ENCODE data around the gene B3GNT2. TPM values are rescaled to one million over a fixed set of nuclear protein-coding genes. Genes with fewer than 3 reads are reported as not detected.

The B3GNT2 gene
- total and polyA plus RNA-seq, 2 of the 4 experiments (the other 2 are of a cell fraction), result 5.0 to 11.1 TPM

DNA sequence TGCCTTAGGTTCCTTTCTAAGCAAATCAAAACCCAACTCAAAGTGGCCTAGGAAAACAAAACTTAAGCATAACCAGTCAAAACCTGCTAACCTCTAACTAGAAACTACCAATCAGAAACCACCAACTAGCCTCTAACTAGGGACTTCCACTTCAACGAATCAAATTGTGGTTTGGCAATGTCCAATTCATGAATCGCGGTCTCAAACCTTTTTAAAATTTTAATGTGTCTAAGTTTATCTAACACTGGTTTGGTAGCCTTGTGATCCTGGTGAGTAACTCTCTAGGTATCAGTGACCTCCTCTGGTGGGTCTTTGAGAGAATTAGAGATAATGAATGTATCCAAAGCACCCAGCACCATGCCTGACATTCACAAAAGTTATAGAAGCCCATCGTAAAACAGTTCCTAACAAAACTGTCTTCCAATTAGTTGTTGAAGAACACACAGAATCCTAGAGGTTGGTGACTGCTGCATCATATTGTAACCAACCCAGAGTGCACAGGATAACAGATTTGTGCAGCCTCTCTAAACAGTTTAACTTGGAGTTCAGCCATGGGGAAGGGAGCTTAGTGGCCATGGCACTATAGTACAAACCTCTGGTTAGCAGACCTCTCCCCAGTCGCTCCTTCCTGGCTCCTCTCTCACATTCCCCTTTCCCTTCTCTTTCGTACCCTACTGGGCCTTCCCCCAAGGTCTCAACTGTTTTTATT, 45.2 kb upstream of the B3GNT2 start:
- no peak overlapping the region for H2BK20ac ChIP-seq (ENCODE audit: low read depth, low read length)
- H3K4me1 ChIP-seq (ENCODE audit: control insufficient read depth, insufficient read depth, low read length), result no peaks in the 10 kb centered on the region
- H3K27ac ChIP-seq (ENCODE audit: insufficient read depth, low read length), result no peak overlapping the region
- intact Hi-C loops (cut with micrococcal nuclease) (loop anchor here (2.0 kb wide), 1 partner anchor 260 kb away; no protein-coding TSS in a partner anchor), in situ Hi-C loops (cut with MboI; ENCODE audit: low sequenced_read_pairs) (no loop called here), dilution Hi-C loops (cut with HindIII; ENCODE audit: low sequenced_read_pairs, unreplicated experiment) (no loop called here)
- H3K4me2 ChIP-seq (ENCODE audit: low read depth, low read length), result no peak overlapping the region
- no peaks in the 10 kb centered on the region for H4K20me1 ChIP-seq (ENCODE audit: insufficient read depth, low read length)
- no peak overlapping the region for H2AK9ac ChIP-seq (replicated peaks; ENCODE audit: low read depth, low read length, poor library complexity)
- no peak overlapping the region for H2AK5ac ChIP-seq (ENCODE audit: low read depth, low read length)
- TF ChIP-seq MXI1 (IDR thresholded peaks at IDR 0.05; ENCODE audit: borderline replicate concordance, low read depth, low read length) (no peak), FOS (IDR thresholded peaks at IDR 0.05; ENCODE audit: low read depth, low read length) (no peak), BHLHE40 (IDR thresholded peaks at IDR 0.05; ENCODE audit: low read depth, low read length) (no peak), CEBPB (IDR thresholded peaks at IDR 0.05; ENCODE audit: low read depth, low read length) (no peak), RCOR1 (IDR thresholded peaks at IDR 0.05; ENCODE audit: insufficient replicate concordance, low read length) (no peak), RAD21 (IDR thresholded peaks at IDR 0.05; ENCODE audit: low read length) (no peak), SMC3 (IDR thresholded peaks at IDR 0.05; ENCODE audit: low read depth, low read length) (no peak), RFX5 (IDR thresholded peaks at IDR 0.05; ENCODE audit: low read depth, low read length) (no peak), POLR2A (IDR thresholded peaks at IDR 0.05; ENCODE audit: low read depth, low read length) (no peak), MAZ (IDR thresholded peaks at IDR 0.05; ENCODE audit: borderline replicate concordance, low read depth, low read length) (no peak), MAFK (IDR thresholded peaks at IDR 0.05; ENCODE audit: low read depth, low read length) (no peak), NFE2L2 (IDR thresholded peaks at IDR 0.05; ENCODE audit: low read depth, low read length) (no peak), CHD1 (IDR thresholded peaks at IDR 0.05; ENCODE audit: low read depth, low read length) (no peak)
- TF ChIP-seq, protein P1, sequence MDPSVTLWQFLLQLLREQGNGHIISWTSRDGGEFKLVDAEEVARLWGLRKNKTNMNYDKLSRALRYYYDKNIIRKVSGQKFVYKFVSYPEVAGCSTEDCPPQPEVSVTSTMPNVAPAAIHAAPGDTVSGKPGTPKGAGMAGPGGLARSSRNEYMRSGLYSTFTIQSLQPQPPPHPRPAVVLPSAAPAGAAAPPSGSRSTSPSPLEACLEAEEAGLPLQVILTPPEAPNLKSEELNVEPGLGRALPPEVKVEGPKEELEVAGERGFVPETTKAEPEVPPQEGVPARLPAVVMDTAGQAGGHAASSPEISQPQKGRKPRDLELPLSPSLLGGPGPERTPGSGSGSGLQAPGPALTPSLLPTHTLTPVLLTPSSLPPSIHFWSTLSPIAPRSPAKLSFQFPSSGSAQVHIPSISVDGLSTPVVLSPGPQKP (IDR thresholded peaks at IDR 0.05; ENCODE audit: borderline replicate concordance, low read depth, low read length), result no peak
- TF ChIP-seq, protein P2, sequence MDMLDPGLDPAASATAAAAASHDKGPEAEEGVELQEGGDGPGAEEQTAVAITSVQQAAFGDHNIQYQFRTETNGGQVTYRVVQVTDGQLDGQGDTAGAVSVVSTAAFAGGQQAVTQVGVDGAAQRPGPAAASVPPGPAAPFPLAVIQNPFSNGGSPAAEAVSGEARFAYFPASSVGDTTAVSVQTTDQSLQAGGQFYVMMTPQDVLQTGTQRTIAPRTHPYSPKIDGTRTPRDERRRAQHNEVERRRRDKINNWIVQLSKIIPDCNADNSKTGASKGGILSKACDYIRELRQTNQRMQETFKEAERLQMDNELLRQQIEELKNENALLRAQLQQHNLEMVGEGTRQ (IDR thresholded peaks at IDR 0.05; ENCODE audit: low read depth, low read length), result no peak
- TF ChIP-seq, protein P3, sequence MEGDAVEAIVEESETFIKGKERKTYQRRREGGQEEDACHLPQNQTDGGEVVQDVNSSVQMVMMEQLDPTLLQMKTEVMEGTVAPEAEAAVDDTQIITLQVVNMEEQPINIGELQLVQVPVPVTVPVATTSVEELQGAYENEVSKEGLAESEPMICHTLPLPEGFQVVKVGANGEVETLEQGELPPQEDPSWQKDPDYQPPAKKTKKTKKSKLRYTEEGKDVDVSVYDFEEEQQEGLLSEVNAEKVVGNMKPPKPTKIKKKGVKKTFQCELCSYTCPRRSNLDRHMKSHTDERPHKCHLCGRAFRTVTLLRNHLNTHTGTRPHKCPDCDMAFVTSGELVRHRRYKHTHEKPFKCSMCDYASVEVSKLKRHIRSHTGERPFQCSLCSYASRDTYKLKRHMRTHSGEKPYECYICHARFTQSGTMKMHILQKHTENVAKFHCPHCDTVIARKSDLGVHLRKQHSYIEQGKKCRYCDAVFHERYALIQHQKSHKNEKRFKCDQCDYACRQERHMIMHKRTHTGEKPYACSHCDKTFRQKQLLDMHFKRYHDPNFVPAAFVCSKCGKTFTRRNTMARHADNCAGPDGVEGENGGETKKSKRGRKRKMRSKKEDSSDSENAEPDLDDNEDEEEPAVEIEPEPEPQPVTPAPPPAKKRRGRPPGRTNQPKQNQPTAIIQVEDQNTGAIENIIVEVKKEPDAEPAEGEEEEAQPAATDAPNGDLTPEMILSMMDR (conservative IDR thresholded peaks at IDR 0.05; ENCODE audit: low read depth, low read length), result no peak
- H2BK120ac ChIP-seq (ENCODE audit: low read depth, low read length), result no peak overlapping the region
- H3K4ac ChIP-seq (ENCODE audit: low read depth, low read length), result no peak overlapping the region
- CTCF ChIA-PET, result interaction anchor here (1.0 kb wide), 1 partner anchor 22 kb away, joined by 3 read pairs; no protein-coding TSS in a partner anchor
- ATAC-seq (ENCODE audit: low read depth) (no peak), DNase-seq (peak; percentile 15)
- H4K91ac ChIP-seq (ENCODE audit: insufficient read depth, low read depth, low read length), result no peak overlapping the region
- no peak overlapping the region for H4K8ac ChIP-seq (ENCODE audit: low read depth in 2 of 2, low read length in 2 of 2)
- H2BK5ac ChIP-seq (ENCODE audit: low read depth, low read length, poor library complexity, severe bottlenecking), result no peak overlapping the region
- no peaks in the 10 kb centered on the region for H3K27me3 ChIP-seq (ENCODE audit: control insufficient read depth, insufficient read depth, low read length)
- no peak overlapping the region for H3K56ac ChIP-seq (ENCODE audit: extremely low read depth, insufficient read depth, low read length)
- no peak overlapping the region for H3K14ac ChIP-seq (replicated peaks; ENCODE audit: low read depth, low read length)
- no peak overlapping the region for H3K18ac ChIP-seq (ENCODE audit: low read depth, low read length)
- H2AFZ ChIP-seq (replicated peaks; ENCODE audit: low read length, poor library complexity), result no peak overlapping the region
- POLR2A ChIA-PET (ENCODE audit: unreplicated experiment), result no interaction called here
- no peaks in the 10 kb centered on the region for H3K79me1 ChIP-seq (ENCODE audit: low read depth in 1 of 2, low read length in 2 of 2)
- H4K5ac ChIP-seq (ENCODE audit: low read depth, low read length), result no peak overlapping the region
- H3K9me1 ChIP-seq (ENCODE audit: insufficient read depth, low read length), result peaks cover 3% of the 10 kb centered on the region; the same call in 1 of the 2 replicates
- H3K9ac ChIP-seq (ENCODE audit: low read depth, low read length), result no peak overlapping the region
- no peak overlapping the region for H3K23ac ChIP-seq (ENCODE audit: low read depth, low read length)
- H2BK15ac ChIP-seq (ENCODE audit: low read depth, low read length), result no peak overlapping the region
- WGBS, 2 experiments (ENCODE audit: extremely low coverage in 2 of 2, insufficient read length in 1 of 2), result no CpG with 5 or more reads among the region's 6 CpGs
- H3K36me3 ChIP-seq (ENCODE audit: control insufficient read depth, insufficient read depth, low read length), result no peaks in the 10 kb centered on the region
- no peaks in the 10 kb centered on the region for H3K9me3 ChIP-seq (ENCODE audit: control insufficient read depth, insufficient read depth, low read length)
- no TSS peak for BruUV-seq (replicated peaks)
- H3K4me3 ChIP-seq (ENCODE audit: insufficient read depth, low read depth, low read length), result no peak overlapping the region
